Body of pancreas (tissue), 4 donors: Measurements from ENCODE around the gene ZSCAN10. TPM values are rescaled to one million over a fixed set of nuclear protein-coding genes. Genes with fewer than 3 reads are reported as not detected.

Source experiments
- ATAC-seq: fragments of 150-250 bp; one replicate; pipeline ENCODE4 v1.9.1; 2016
- DNase-seq, 4 donors: peaks; one replicate each; pipeline ENCODE4 v3.0.0-alpha.2; 2019
- H3K27ac ChIP-seq, 4 donors: fragments of 200-600 bp; sonication (generic); 1 replicate in 3 of 4; 2 replicates in 1 of 4; pipeline versions ENCODE4 v1.5.1 to v1.6.1; 2016 to 2019; ENCODE audit warnings: mild to moderate bottlenecking in 1 of 4, mixed read lengths in 1 of 4, moderate library complexity in 1 of 4
- H3K27me3 ChIP-seq, 2 donors: fragments of 200-600 bp; sonication (generic); one replicate each; pipeline ENCODE4 v1.6.0; 2016; ENCODE audit warnings: mild to moderate bottlenecking in 1 of 2
- H3K36me3 ChIP-seq, 2 donors: fragments of 200-600 bp; sonication (generic); replicated peaks in 1 of 2; 2 replicates each; pipeline ENCODE4 v1.5.1; 2016; ENCODE audit warnings: low read depth in 2 of 2; ENCODE audit not compliant: insufficient read depth in 1 of 2
- H3K4me1 ChIP-seq: fragments of 200-600 bp; sonication (generic); one replicate; pipeline ENCODE4 v1.6.0; 2016
- H3K4me3 ChIP-seq, 2 donors: fragments of 200-600 bp; sonication (generic); 1 replicate in 1 of 2; 2 replicates in 1 of 2; pipeline ENCODE4 v1.5.1; 2016 to 2019
- H3K9me3 ChIP-seq, 3 donors: fragments of 200-600 bp; sonication (generic); 1 replicate in 2 of 3; 2 replicates in 1 of 3; pipeline ENCODE4 v1.5.1; 2016
- CTCF ChIP-seq, 7 experiments: fragments of 450-650 bp in 4 of 7; fragments of 200-600 bp in 3 of 7; sonication (generic) in 3 of 7; IDR thresholded peaks; one replicate each; pipeline ENCODE4 v1.5.1; 2016 to 2019; ENCODE audit warnings: antibody characterized with exemption in 7 of 7
- POLR2A ChIP-seq, 3 donors: fragments of 450-650 bp; IDR thresholded peaks; one replicate each; pipeline ENCODE4 v1.6.1; 2016; ENCODE audit warnings: antibody characterized with exemption in 3 of 3, mild to moderate bottlenecking in 2 of 3
- WGBS, 2 donors: methylation state at CpG; one replicate each; pipeline ENCODE4 v1.1.5; 2017; 5-methylcytosine and 5-hydroxymethylcytosine counted together
- intact Hi-C: fragments of 100-400 bp; cut with DNase I; formaldehyde crosslinking; loops from one replicate; pipeline ENCODE4 v1.15.1; 2023
- total RNA-seq, 2 donors: library from RNA; depleted of rRNA; stranded (reverse); fragments of >200 nt; gene quantifications; one replicate each; pipeline ENCODE4 v1.1.0, GENCODE V29; 2016

Gene ZSCAN10
- total RNA-seq, 2 donors from 2014 or later, result not detected

- DNase-seq, result no peak
- TF ChIP-seq POLR2A (IDR thresholded peaks at IDR 0.05) (no peak), CTCF (IDR thresholded peaks at IDR 0.05) (peak in 3 of 7 experiments; percentile 6 to 27 (median 10))
- Histone ChIP-seq H3K4me3 (no peak overlapping the region), H3K27me3 (no peaks in the 10 kb centered on the region), H3K4me1 (no peaks in the 10 kb centered on the region), H3K36me3 (no peaks in the 10 kb centered on the region), H3K27ac (peak overlapping the region in 2 of 4 donors; percentile 12 to 52), H3K9me3 (no peaks in the 10 kb centered on the region)
- intact Hi-C loops, result no loop called here
- peak; percentile 25 for ATAC-seq
- 69 to 70% methylated on average over 13 to 18 of the region's 18 CpGs for WGBS, 2 donors
These were observed 11.6 kb downstream of the ZSCAN10 start for GRCh38 chr16:3087243-3088235.

GRCh38 chr16:3086596-3087242 lies 12.4 kb downstream of the ZSCAN10 start:
- H3K36me3 ChIP-seq, result no peaks in the 10 kb centered on the region
- ATAC-seq, result peak; percentile 12
- H3K27ac ChIP-seq, result peak overlapping the region in 2 of 4 donors; percentile 12 to 52
- no peak for DNase-seq
- no peaks in the 10 kb centered on the region for H3K27me3 ChIP-seq
- intact Hi-C loops, result no loop called here
- H3K4me1 ChIP-seq, result no peaks in the 10 kb centered on the region
- no peak overlapping the region for H3K4me3 ChIP-seq
- no peaks in the 10 kb centered on the region for H3K9me3 ChIP-seq
- TF ChIP-seq POLR2A (IDR thresholded peaks at IDR 0.05) (no peak), CTCF (IDR thresholded peaks at IDR 0.05) (no peak)
- WGBS, 2 donors, result 75 to 77% methylated on average over 7 to 14 of the region's 14 CpGs

- Histone ChIP-seq H3K4me1 (no peaks in the 10 kb centered on the region), H3K36me3 (no peaks in the 10 kb centered on the region), H3K27ac (no peak overlapping the region), H3K9me3 (no peaks in the 10 kb centered on the region), H3K4me3 (no peak overlapping the region), H3K27me3 (no peaks in the 10 kb centered on the region)
- 75 to 84% methylated on average over 17 of the region's 17 CpGs for WGBS, 2 donors
- TF ChIP-seq CTCF (IDR thresholded peaks at IDR 0.05) (no peak), POLR2A (IDR thresholded peaks at IDR 0.05) (no peak)
- ATAC-seq (no peak), DNase-seq (no peak)
- intact Hi-C loops, result no loop called here
These were observed 13.1 kb downstream of the ZSCAN10 start for GRCh38 chr16:3085868-3086595.

- WGBS, 2 donors, result 67 to 69% methylated on average over 7 of the region's 7 CpGs
- Histone ChIP-seq H3K27ac (no peak overlapping the region), H3K27me3 (no peaks in the 10 kb centered on the region), H3K36me3 (no peaks in the 10 kb centered on the region), H3K9me3 (no peaks in the 10 kb centered on the region), H3K4me1 (no peaks in the 10 kb centered on the region), H3K4me3 (no peak overlapping the region)
- DNase-seq (no peak), ATAC-seq (no peak)
- TF ChIP-seq POLR2A (IDR thresholded peaks at IDR 0.05) (no peak), CTCF (IDR thresholded peaks at IDR 0.05) (no peak)
- intact Hi-C loops, result no loop called here
These were observed 14.0 kb downstream of the ZSCAN10 start for GRCh38 chr16:3084969-3085670.
